HepG2 (cell line): ENCODE results near the gene LRTM2.

Source experiments
- HDAC2 ChIP-seq: sonication (generic); formaldehyde crosslinking; IDR thresholded peaks from 2 replicates; pipeline ENCODE4 v1.4.0; 2020; ENCODE audit warnings: missing genetic modification reagents
- WIZ ChIP-seq: sonication (generic); formaldehyde crosslinking; IDR thresholded peaks from 2 replicates; pipeline ENCODE4 v1.5.1; 2020; ENCODE audit warnings: mild to moderate bottlenecking, missing genetic modification reagents
- ZNF7 ChIP-seq: IDR thresholded peaks from 2 replicates; pipeline ENCODE4 v1.6.1; 2016; ENCODE audit warnings: missing biosample characterization, missing genetic modification reagents
- ZNF800 ChIP-seq: sonication (generic); formaldehyde crosslinking; IDR thresholded peaks from 2 replicates; pipeline ENCODE4 v1.4.0; 2020; ENCODE audit warnings: missing genetic modification reagents
- TF ChIP-seq, protein P1 (sequence below): sonication (generic); formaldehyde crosslinking; IDR thresholded peaks from 2 replicates; pipeline ENCODE4 v1.5.0; 2020; ENCODE audit warnings: mild to moderate bottlenecking, missing genetic modification reagents, moderate library complexity

GRCh38 chr12:1807087-1807860 is 13.1 kb upstream of the LRTM2 start:
- TF ChIP-seq ZNF800 (CRISPR knock-in tag) (no peak), ZNF7 (CRISPR knock-in tag) (no peak), HDAC2 (CRISPR knock-in tag) (0 out of 2 replicates have a peak, but pooled peaks have one; percentile 46), WIZ (CRISPR knock-in tag) (no peak)
- TF ChIP-seq, protein P1, sequence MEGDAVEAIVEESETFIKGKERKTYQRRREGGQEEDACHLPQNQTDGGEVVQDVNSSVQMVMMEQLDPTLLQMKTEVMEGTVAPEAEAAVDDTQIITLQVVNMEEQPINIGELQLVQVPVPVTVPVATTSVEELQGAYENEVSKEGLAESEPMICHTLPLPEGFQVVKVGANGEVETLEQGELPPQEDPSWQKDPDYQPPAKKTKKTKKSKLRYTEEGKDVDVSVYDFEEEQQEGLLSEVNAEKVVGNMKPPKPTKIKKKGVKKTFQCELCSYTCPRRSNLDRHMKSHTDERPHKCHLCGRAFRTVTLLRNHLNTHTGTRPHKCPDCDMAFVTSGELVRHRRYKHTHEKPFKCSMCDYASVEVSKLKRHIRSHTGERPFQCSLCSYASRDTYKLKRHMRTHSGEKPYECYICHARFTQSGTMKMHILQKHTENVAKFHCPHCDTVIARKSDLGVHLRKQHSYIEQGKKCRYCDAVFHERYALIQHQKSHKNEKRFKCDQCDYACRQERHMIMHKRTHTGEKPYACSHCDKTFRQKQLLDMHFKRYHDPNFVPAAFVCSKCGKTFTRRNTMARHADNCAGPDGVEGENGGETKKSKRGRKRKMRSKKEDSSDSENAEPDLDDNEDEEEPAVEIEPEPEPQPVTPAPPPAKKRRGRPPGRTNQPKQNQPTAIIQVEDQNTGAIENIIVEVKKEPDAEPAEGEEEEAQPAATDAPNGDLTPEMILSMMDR (CRISPR knock-in tag) = peak; percentile 40; the same call in 1 of the 2 replicates
